ENCODE results near the gene FLRT2. TPM values are rescaled to one million over a fixed set of nuclear protein-coding genes. Genes with fewer than 3 reads are reported as not detected.

The FLRT2 gene
- total and polyA plus RNA-seq, 2 experiments from 2014 or later: 40.0 to 94.1 TPM

DNA sequence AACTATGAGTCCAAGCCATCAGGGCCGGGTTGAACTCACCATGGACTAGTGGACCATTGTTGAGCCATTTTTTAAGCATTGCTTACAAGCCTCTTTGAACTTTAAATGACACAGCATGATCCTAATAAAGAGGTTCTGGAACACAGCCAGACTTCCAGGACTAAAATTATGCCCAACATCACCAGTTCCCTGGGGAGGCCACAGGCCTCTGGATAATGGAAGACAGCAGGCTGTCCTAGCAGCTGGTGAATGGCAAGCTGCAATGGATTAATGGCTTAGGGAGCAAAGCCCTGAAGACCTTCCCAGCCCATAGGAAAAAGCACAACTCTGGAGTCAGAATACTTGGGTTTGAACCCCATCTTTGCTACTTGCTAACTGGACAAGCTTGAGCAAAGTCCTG, 71.3 kb downstream of the FLRT2 start:
- Histone ChIP-seq H4K20me1 (ENCODE audit: insufficient read depth) (no peaks in the 10 kb centered on the region), H3K4me1 (ENCODE audit: insufficient read depth) (peaks cover 18% of the 10 kb centered on the region), H3K4me2 (ENCODE audit: unreplicated experiment) (no peak overlapping the region), H3K27me3 (replicated peaks; ENCODE audit: insufficient read depth) (no peaks in the 10 kb centered on the region), H3K9me2 (ENCODE audit: insufficient read depth) (no peaks in the 10 kb centered on the region), H2AFZ (no peak overlapping the region), H3K27ac (no peak overlapping the region), H3K9ac (no peak overlapping the region), H3K36me3 (ENCODE audit: low read depth) (peaks cover 16% of the 10 kb centered on the region; the same call in 1 of the 2 replicates), H3K79me2 (ENCODE audit: insufficient read depth) (peaks cover 52% of the 10 kb centered on the region), H3F3A (ENCODE audit: insufficient read depth) (peaks cover 30% of the 10 kb centered on the region; the same call in 1 of the 2 replicates), H3K9me3 (ENCODE audit: low read depth) (no peaks in the 10 kb centered on the region), H3K4me3 (no peak overlapping the region)
- WGBS, 2 experiments (ENCODE audit: low coverage in 1 of 2, low lambda C conversion rate in 2 of 2, missing lambda C conversion rate in 2 of 2): 89 to 94% methylated on average over 1 of the region's 1 CpG
- peak; percentile 20 for DNase-seq
- TF ChIP-seq EZH2 (IDR thresholded peaks at IDR 0.05; ENCODE audit: insufficient read depth, poor library complexity, severe bottlenecking): no peak
- TF ChIP-seq EZH2phosphoT487 (IDR thresholded peaks at IDR 0.05; ENCODE audit: insufficient read depth, low read depth): no peak
- in situ Hi-C loops (cut with MboI): no loop called here

DNA sequence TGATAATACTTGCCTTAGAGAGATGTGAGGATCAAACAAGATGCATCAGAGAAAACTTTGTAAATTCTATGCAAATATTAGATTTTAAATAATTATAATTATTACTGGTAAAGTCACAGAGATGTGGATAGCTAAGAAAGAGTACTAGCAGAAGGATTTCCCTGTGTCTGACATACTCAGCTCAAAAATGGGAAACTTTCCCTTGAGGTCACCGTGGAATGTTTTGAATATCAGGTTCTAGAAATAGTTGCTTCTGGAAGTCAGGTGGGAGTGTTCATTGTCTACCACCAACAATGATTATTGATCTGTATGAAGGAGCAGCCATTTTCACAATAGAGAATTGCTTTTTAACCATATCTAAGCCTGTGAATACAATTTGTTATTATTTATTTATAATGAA, 71.7 kb downstream of the FLRT2 start:
- no peaks in the 10 kb centered on the region for H3K9me2 ChIP-seq (ENCODE audit: insufficient read depth)
- 0 out of 2 replicates have a peak, but pooled peaks cover 12% of the 10 kb centered on the region for H3K36me3 ChIP-seq (ENCODE audit: low read depth)
- no peak overlapping the region for H3K27ac ChIP-seq
- no peak overlapping the region for H3K4me3 ChIP-seq
- H3K4me2 ChIP-seq (ENCODE audit: unreplicated experiment): no peak overlapping the region
- no peak overlapping the region for H2AFZ ChIP-seq
- no peak overlapping the region for H3K9ac ChIP-seq
- peaks cover 31% of the 10 kb centered on the region for H3F3A ChIP-seq (ENCODE audit: insufficient read depth)
- in situ Hi-C loops (cut with MboI): no loop called here
- H3K9me3 ChIP-seq (ENCODE audit: low read depth): no peaks in the 10 kb centered on the region
- peaks cover 18% of the 10 kb centered on the region for H3K4me1 ChIP-seq (ENCODE audit: insufficient read depth)
- H3K27me3 ChIP-seq (replicated peaks; ENCODE audit: insufficient read depth): no peaks in the 10 kb centered on the region
- WGBS, 2 experiments (ENCODE audit: low coverage in 1 of 2, low lambda C conversion rate in 2 of 2, missing lambda C conversion rate in 2 of 2): 93 to 100% methylated on average over 1 of the region's 1 CpG
- no peak for DNase-seq
- H3K79me2 ChIP-seq (ENCODE audit: insufficient read depth): peaks cover 50% of the 10 kb centered on the region
- TF ChIP-seq EZH2phosphoT487 (IDR thresholded peaks at IDR 0.05; ENCODE audit: insufficient read depth, low read depth) (no peak), EZH2 (IDR thresholded peaks at IDR 0.05; ENCODE audit: insufficient read depth, poor library complexity, severe bottlenecking) (no peak)
- no peaks in the 10 kb centered on the region for H4K20me1 ChIP-seq (ENCODE audit: insufficient read depth)

DNA sequence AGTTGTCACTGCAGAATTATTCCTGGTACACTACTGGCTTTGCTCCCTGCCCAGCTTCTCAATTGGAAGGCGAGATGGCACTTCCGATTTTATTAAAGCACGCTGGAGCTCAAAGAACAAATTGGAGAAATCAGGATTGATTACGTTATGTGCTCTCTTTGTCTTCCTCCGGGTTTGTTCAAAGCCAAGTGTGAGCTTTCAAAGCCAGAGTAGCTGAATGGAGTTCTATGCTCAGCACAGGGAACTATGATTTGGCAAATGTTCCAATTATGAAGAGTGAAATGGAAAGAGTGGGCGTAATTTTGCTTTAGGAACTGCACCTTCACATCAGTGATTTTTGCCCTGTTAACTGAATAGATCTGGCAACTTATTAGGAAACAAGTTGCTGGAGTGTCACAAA, 72.4 kb downstream of the FLRT2 start:
- Histone ChIP-seq H3K4me1 (ENCODE audit: insufficient read depth) (peaks cover 23% of the 10 kb centered on the region), H3K9me2 (ENCODE audit: insufficient read depth) (no peaks in the 10 kb centered on the region), H3K27ac (no peak overlapping the region), H3K4me3 (no peak overlapping the region), H3K4me2 (ENCODE audit: unreplicated experiment) (no peak overlapping the region), H3K79me2 (ENCODE audit: insufficient read depth) (peaks cover 44% of the 10 kb centered on the region), H3K36me3 (ENCODE audit: low read depth) (0 out of 2 replicates have a peak, but pooled peaks cover 7% of the 10 kb centered on the region), H3K27me3 (replicated peaks; ENCODE audit: insufficient read depth) (no peaks in the 10 kb centered on the region), H4K20me1 (ENCODE audit: insufficient read depth) (no peaks in the 10 kb centered on the region), H3F3A (ENCODE audit: insufficient read depth) (peaks cover 34% of the 10 kb centered on the region), H2AFZ (no peak overlapping the region), H3K9me3 (ENCODE audit: low read depth) (no peaks in the 10 kb centered on the region), H3K9ac (no peak overlapping the region)
- WGBS, 2 experiments (ENCODE audit: low coverage in 1 of 2, low lambda C conversion rate in 2 of 2, missing lambda C conversion rate in 2 of 2): 91 to 92% methylated on average over 6 of the region's 6 CpGs
- in situ Hi-C loops (cut with MboI): no loop called here
- TF ChIP-seq EZH2 (IDR thresholded peaks at IDR 0.05; ENCODE audit: insufficient read depth, poor library complexity, severe bottlenecking): no peak
- no peak for DNase-seq

DNA sequence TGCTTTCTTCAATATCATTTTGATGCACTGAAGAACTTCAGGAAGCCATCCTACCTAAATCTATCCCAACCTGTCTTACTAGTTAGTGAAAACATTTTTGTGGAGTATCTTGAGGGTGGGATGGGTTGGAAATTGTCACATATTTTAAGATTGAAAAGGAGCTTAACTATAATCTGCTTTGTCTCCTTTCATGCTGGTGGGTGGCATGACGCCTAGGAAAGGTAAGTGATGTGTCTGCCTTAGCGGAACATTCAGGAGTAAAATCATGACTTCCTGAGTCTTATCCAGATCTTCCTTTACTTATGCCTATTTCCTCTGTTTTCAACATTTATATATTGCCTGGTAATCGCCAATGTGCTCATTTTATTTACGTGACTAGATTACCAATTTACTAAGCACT, 74.1 kb downstream of the FLRT2 start:
- TF ChIP-seq EZH2phosphoT487 (IDR thresholded peaks at IDR 0.05; ENCODE audit: insufficient read depth, low read depth) (no peak), EZH2 (IDR thresholded peaks at IDR 0.05; ENCODE audit: insufficient read depth, poor library complexity, severe bottlenecking) (no peak)
- Histone ChIP-seq H3K79me2 (ENCODE audit: insufficient read depth) (peaks cover 48% of the 10 kb centered on the region), H3K4me2 (ENCODE audit: unreplicated experiment) (no peak overlapping the region), H3K9ac (no peak overlapping the region), H3F3A (ENCODE audit: insufficient read depth) (peaks cover 36% of the 10 kb centered on the region), H3K9me2 (ENCODE audit: insufficient read depth) (no peaks in the 10 kb centered on the region), H3K4me1 (ENCODE audit: insufficient read depth) (peaks cover 37% of the 10 kb centered on the region), H3K4me3 (no peak overlapping the region), H3K27ac (no peak overlapping the region), H2AFZ (no peak overlapping the region), H3K36me3 (ENCODE audit: low read depth) (0 out of 2 replicates have a peak, but pooled peaks cover 7% of the 10 kb centered on the region), H3K27me3 (replicated peaks; ENCODE audit: insufficient read depth) (no peaks in the 10 kb centered on the region), H3K9me3 (ENCODE audit: low read depth) (no peaks in the 10 kb centered on the region), H4K20me1 (ENCODE audit: insufficient read depth) (no peaks in the 10 kb centered on the region)
- no peak for DNase-seq
- in situ Hi-C loops (cut with MboI): no loop called here
- 98 to 100% methylated on average over 4 of the region's 4 CpGs for WGBS, 2 experiments (ENCODE audit: low coverage in 1 of 2, low lambda C conversion rate in 2 of 2, missing lambda C conversion rate in 2 of 2)

DNA sequence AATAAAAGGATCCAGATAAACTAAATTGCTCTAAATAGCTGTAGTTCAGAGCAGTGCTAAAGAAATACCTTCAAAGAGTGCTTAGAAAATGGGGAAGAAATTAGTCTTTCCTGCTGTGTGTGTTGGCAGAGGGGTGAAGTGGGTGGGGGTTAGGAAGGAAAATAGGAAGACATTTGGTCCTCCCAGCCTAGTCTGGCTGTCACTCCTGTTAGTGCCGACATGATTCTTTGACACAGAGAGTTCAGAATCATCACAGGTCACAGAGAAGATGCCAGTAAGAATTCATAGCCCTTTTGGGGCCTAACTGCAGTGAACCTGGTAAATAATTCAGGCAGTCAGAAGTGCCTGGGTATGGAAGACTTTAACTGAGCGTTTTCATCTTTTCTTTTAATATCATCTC, 74.8 kb downstream of the FLRT2 start:
- Histone ChIP-seq H3K79me2 (ENCODE audit: insufficient read depth) (peaks cover 55% of the 10 kb centered on the region), H3K9me2 (ENCODE audit: insufficient read depth) (no peaks in the 10 kb centered on the region), H3K4me3 (no peak overlapping the region), H3K9ac (no peak overlapping the region), H3F3A (ENCODE audit: insufficient read depth) (peaks cover 43% of the 10 kb centered on the region), H3K4me1 (ENCODE audit: insufficient read depth) (peaks cover 32% of the 10 kb centered on the region), H3K27me3 (replicated peaks; ENCODE audit: insufficient read depth) (no peaks in the 10 kb centered on the region), H4K20me1 (ENCODE audit: insufficient read depth) (no peaks in the 10 kb centered on the region), H3K36me3 (ENCODE audit: low read depth) (0 out of 2 replicates have a peak, but pooled peaks cover 6% of the 10 kb centered on the region), H3K9me3 (ENCODE audit: low read depth) (no peaks in the 10 kb centered on the region), H3K4me2 (ENCODE audit: unreplicated experiment) (no peak overlapping the region), H3K27ac (no peak overlapping the region), H2AFZ (no peak overlapping the region)
- no peak for DNase-seq
- in situ Hi-C loops (cut with MboI): no loop called here
- no peak for TF ChIP-seq EZH2phosphoT487 (IDR thresholded peaks at IDR 0.05; ENCODE audit: insufficient read depth, low read depth)
- TF ChIP-seq EZH2 (IDR thresholded peaks at IDR 0.05; ENCODE audit: insufficient read depth, poor library complexity, severe bottlenecking): no peak
- 63 to 69% methylated on average over 2 of the region's 2 CpGs for WGBS, 2 experiments (ENCODE audit: low coverage in 1 of 2, low lambda C conversion rate in 2 of 2, missing lambda C conversion rate in 2 of 2)
